K562 (cell line): ENCODE measurements around the gene RRAS. TPM values are rescaled to one million over a fixed set of nuclear protein-coding genes. Genes with fewer than 3 reads are reported as not detected.

ENCODE experiments used
- ATF7 ChIP-seq: fragments of 450-650 bp; IDR thresholded peaks from 2 replicates; pipeline ENCODE4 v1.7.1; 2014; ENCODE audit warnings: mild to moderate bottlenecking, moderate library complexity
- ILF3 ChIP-seq: fragments of 450-650 bp; IDR thresholded peaks from 2 replicates; pipeline ENCODE4 v1.6.1; 2018; ENCODE audit warnings: antibody characterized with exemption, mild to moderate bottlenecking, moderate library complexity, borderline replicate concordance
- JUN ChIP-seq, 2 experiments: sonication (generic) in 1 of 2; formaldehyde crosslinking in 1 of 2; IDR thresholded peaks; 2 replicates each; pipeline versions ENCODE4 v1.6.1 to v1.8.0; 2012 to 2022; ENCODE audit warnings: borderline replicate concordance in 2 of 2, mild to moderate bottlenecking in 2 of 2, improper control_type of control experiment in 1 of 2, low read depth in 1 of 2, low read length in 1 of 2, missing genetic modification reagents in 1 of 2
- MECOM ChIP-seq: fragments of 250-450 bp; sonication (Bioruptor Pico); IDR thresholded peaks from 2 replicates; pipeline ENCODE4 v1.8.0; 2022; ENCODE audit warnings: inconsistent platforms
- MEF2A ChIP-seq: IDR thresholded peaks from 2 replicates; pipeline ENCODE4 v1.6.1; 2011; ENCODE audit warnings: low read depth, mild to moderate bottlenecking, low read length, moderate library complexity; ENCODE audit not compliant: control insufficient read depth
- SPI1 ChIP-seq: IDR thresholded peaks from 2 replicates; pipeline ENCODE4 v1.6.1; 2011; ENCODE audit warnings: low read depth, low read length, control low read depth, borderline replicate concordance
- YY1 ChIP-seq, 3 experiments: IDR thresholded peaks; 2 replicates each; pipeline ENCODE4 v1.6.1; 2011; ENCODE audit warnings: low read length in 2 of 3, mild to moderate bottlenecking in 2 of 3, moderate library complexity in 2 of 3, borderline replicate concordance in 1 of 3, control low read depth in 1 of 3, low read depth in 1 of 3; ENCODE audit not compliant: insufficient read depth in 3 of 3, insufficient replicate concordance in 2 of 3, control insufficient read depth in 1 of 3, insufficient read length in 1 of 3; ENCODE audit errors: extremely low read depth in 1 of 3
- ZBTB17 ChIP-seq: fragments of 450-650 bp; formaldehyde crosslinking; IDR thresholded peaks from 2 replicates; pipeline ENCODE4 v1.4.0; 2020; ENCODE audit warnings: mild to moderate bottlenecking
- polyA plus RNA-seq, 8 experiments: library from polyadenylated mRNA; depleted of rRNA in 4 of 8; stranded (reverse) in 5 of 8; unstranded in 3 of 8; fragments of >200 nt; fragmentation: Nextera tagmentation in 2 of 8; fragmentation: Illumina TruSeq in 1 of 8; extraction: Ambion mirVana in 2 of 8; extraction: Trizol in 1 of 8; gene quantifications; 2 replicates each; pipeline versions ENCODE4 v1.2.1 to v1.2.3, GENCODE V29; 2011 to 2014; ENCODE audit warnings: inconsistent platforms in 1 of 8, missing spikeins in 1 of 8
- total RNA-seq, 7 experiments: library from RNA; depleted of rRNA in 6 of 7; stranded (reverse); fragments of >200 nt in 6 of 7; fragmentation: Illumina TruSeq in 2 of 7; extraction: Trizol in 2 of 7; gene quantifications; 2 replicates each; pipeline versions ENCODE4 v1.2.1 to v1.2.3, GENCODE V29; 2011 to 2021; ENCODE audit warnings: low replicate concordance in 1 of 7
- TF ChIP-seq, protein P1 (sequence below), 2 experiments: fragments of 150-350 bp in 1 of 2; IDR thresholded peaks; 2 replicates each; pipeline ENCODE4 v1.6.1; 2012 to 2016; ENCODE audit warnings: low read depth in 2 of 2, low read length in 2 of 2, mild to moderate bottlenecking in 1 of 2, moderate library complexity in 1 of 2
- TF ChIP-seq, protein P2 (sequence below), 2 experiments: fragments of 450-650 bp in 1 of 2; sonication (generic) in 1 of 2; formaldehyde crosslinking in 1 of 2; IDR thresholded peaks in 1 of 2; conservative IDR thresholded peaks in 1 of 2; 2 replicates each; pipeline versions ENCODE4 v1.6.1 to v1.8.1; 2016 to 2023; ENCODE audit warnings: mild to moderate bottlenecking in 2 of 2, moderate library complexity in 2 of 2, inconsistent platforms in 1 of 2, missing genetic modification reagents in 1 of 2
- TF ChIP-seq, protein P3 (sequence below), 2 experiments: fragments of 450-650 bp; IDR thresholded peaks; 2 replicates each; pipeline ENCODE4 v1.6.1; 2016; ENCODE audit warnings: mild to moderate bottlenecking in 2 of 2, borderline replicate concordance in 1 of 2, low read depth in 1 of 2, moderate library complexity in 1 of 2

The RRAS gene
- total and polyA plus RNA-seq, 9 of the 15 experiments (the other 6 are each of a cell fraction or from before 2014, with no cell fraction given): 0.70 to 17.3 (median 8.2) TPM

DNA sequence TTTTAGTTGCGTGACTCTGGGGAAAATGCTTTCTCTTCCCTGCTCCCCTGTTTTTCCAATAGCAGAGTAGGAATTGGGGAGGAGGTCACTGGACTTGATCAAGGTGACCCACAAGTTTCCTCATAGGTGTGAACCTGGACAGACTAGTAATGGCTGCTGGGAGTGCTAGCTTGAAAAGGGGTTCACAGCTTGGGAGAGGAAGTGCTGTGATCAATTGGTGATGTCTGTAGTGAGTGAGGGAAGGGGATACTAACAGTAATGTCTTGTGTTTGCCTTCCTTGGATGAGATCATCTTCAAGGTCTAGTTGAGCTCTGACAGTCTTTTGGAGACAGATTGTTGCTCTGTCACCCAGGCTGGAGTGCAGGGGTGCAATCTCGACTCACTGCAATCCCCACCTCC is 27.5 kb upstream of the RRAS start (continued):
- TF ChIP-seq YY1 (IDR thresholded peaks at IDR 0.05; ENCODE audit: borderline replicate concordance in 1 of 3, control insufficient read depth in 1 of 3, extremely low read depth in 1 of 3, insufficient read depth in 3 of 3, insufficient read length in 1 of 3, insufficient replicate concordance in 2 of 3, low read depth in 1 of 3, low read length in 2 of 3) (peak in 1 of 3 experiments; percentile 23), SPI1 (peak; percentile 86), JUN (IDR thresholded peaks at IDR 0.05; ENCODE audit: borderline replicate concordance, low read depth, low read length) (0 out of 2 replicates have a peak, but pooled peaks have one; percentile 11), JUN (CRISPR knock-in tag; IDR thresholded peaks at IDR 0.05; ENCODE audit: borderline replicate concordance) (no peak), MECOM (CRISPR knock-in tag) (no peak), MEF2A (no peak), ZBTB17 (CRISPR knock-in tag) (peak; percentile 98), ATF7 (peak; percentile 68), ILF3 (no peak)
- TF ChIP-seq, protein P1, sequence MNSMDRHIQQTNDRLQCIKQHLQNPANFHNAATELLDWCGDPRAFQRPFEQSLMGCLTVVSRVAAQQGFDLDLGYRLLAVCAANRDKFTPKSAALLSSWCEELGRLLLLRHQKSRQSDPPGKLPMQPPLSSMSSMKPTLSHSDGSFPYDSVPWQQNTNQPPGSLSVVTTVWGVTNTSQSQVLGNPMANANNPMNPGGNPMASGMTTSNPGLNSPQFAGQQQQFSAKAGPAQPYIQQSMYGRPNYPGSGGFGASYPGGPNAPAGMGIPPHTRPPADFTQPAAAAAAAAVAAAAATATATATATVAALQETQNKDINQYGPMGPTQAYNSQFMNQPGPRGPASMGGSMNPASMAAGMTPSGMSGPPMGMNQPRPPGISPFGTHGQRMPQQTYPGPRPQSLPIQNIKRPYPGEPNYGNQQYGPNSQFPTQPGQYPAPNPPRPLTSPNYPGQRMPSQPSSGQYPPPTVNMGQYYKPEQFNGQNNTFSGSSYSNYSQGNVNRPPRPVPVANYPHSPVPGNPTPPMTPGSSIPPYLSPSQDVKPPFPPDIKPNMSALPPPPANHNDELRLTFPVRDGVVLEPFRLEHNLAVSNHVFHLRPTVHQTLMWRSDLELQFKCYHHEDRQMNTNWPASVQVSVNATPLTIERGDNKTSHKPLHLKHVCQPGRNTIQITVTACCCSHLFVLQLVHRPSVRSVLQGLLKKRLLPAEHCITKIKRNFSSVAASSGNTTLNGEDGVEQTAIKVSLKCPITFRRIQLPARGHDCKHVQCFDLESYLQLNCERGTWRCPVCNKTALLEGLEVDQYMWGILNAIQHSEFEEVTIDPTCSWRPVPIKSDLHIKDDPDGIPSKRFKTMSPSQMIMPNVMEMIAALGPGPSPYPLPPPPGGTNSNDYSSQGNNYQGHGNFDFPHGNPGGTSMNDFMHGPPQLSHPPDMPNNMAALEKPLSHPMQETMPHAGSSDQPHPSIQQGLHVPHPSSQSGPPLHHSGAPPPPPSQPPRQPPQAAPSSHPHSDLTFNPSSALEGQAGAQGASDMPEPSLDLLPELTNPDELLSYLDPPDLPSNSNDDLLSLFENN (IDR thresholded peaks at IDR 0.05; ENCODE audit: low read depth in 2 of 2, low read length in 2 of 2): peak in 1 of 2 experiments; percentile 77; a peak in 2 of 4 replicates
- TF ChIP-seq, protein P2, sequence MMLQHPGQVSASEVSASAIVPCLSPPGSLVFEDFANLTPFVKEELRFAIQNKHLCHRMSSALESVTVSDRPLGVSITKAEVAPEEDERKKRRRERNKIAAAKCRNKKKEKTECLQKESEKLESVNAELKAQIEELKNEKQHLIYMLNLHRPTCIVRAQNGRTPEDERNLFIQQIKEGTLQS (IDR thresholded peaks at IDR 0.05): peak; percentile 84
- TF ChIP-seq, protein P2 (CRISPR knock-in tag; conservative IDR thresholded peaks at IDR 0.05): no peak
- TF ChIP-seq, protein P3, sequence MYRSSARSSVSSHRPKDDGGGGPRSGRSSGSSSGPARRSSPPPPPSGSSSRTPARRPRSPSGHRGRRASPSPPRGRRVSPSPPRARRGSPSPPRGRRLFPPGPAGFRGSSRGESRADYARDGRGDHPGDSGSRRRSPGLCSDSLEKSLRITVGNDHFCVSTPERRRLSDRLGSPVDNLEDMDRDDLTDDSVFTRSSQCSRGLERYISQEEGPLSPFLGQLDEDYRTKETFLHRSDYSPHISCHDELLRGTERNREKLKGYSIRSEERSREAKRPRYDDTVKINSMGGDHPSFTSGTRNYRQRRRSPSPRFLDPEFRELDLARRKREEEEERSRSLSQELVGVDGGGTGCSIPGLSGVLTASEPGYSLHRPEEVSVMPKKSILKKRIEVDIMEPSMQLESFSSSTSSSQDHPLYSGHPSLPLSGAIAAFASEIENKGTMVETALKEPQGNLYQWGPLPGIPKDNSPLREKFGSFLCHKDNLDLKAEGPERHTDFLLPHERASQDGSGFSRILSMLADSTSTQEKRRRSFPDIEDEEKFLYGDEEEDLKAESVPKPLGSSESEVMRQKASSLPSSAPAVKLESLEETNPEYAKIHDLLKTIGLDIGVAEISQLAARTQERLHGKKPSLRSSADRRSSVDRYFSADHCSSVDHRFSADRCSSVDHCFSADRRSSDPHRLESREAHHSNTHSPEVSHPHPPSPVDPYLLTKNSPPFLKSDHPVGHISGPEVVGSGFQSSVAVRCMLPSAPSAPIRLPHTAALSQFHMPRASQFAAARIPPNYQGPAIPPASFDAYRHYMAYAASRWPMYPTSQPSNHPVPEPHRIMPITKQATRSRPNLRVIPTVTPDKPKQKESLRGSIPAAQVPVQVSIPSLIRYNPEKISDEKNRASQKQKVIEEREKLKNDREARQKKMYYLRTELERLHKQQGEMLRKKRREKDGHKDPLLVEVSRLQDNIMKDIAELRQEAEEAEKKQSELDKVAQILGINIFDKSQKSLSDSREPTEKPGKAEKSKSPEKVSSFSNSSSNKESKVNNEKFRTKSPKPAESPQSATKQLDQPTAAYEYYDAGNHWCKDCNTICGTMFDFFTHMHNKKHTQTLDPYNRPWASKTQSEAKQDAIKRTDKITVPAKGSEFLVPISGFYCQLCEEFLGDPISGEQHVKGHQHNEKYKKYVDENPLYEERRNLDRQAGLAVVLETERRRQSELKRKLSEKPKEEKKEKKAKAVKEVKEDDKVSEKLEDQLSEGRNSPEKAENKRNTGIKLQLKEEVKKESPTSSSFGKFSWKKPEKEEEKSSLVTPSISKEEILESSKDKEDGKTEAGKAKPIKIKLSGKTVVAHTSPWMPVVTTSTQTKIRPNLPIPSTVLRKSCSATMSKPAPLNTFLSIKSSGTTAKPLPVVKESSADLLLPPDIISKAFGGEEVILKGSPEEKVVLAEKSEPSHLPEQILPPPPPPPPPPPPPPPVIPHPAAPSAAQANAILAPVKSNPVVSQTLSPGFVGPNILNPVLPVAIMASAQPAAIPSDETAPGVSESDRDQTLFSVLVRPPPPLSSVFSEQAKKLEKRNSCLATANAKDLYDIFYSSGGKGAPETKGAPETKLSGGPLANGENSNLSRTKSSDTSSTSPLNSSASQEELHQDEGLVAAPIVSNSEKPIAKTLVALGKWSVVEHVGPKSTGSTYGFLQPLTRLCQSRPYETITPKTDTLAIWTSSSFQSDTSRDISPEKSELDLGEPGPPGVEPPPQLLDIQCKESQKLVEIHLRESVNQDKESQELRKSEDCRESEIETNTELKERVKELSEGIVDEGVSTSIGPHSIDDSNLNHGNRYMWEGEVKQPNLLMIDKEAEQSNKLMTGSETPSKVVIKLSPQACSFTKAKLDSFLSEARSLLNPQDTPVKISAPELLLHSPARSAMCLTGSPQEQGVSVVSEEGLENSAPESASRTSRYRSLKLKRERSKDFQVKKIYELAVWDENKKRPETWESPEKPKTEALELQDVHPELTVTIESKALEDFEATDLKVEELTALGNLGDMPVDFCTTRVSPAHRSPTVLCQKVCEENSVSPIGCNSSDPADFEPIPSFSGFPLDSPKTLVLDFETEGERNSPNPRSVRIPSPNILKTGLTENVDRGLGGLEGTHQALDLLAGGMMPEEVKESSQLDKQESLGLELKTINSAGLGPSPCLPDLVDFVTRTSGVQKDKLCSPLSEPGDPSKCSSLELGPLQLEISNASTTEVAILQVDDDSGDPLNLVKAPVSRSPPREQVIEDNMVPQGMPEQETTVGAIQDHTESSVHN (IDR thresholded peaks at IDR 0.05; ENCODE audit: borderline replicate concordance in 1 of 2, low read depth in 1 of 2): no peak
